ENCODE data around the gene EFHC1.

Gene EFHC1

DNA sequence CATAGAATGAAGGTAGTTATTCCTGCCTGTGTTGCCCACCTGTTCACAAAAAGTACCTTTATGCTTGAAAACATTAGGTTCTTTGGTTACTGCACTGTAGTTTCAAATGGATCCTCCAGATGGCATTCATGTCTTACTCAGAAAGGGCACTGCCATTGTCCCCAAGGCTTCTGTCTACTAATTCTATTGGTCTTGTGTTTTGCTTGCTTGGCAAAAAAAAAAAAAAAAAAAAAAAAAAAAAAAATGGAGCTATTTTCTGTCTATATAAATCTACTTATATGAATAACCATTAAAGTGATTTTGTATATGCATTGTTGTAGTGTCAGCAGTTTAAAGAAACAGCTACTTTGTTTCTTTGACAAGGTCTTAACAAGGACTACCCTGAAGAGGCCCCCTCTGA is 12.7 kb upstream of the EFHC1 start:
- POLR2A ChIA-PET, result interaction anchor here (0.6 kb wide), 1 partner anchor 265 kb away, joined by 3 read pairs; no protein-coding TSS in a partner anchor
- Histone ChIP-seq H3K4me3 (ENCODE audit: control insufficient read depth in 1 of 7, extremely low read depth in 1 of 7, insufficient read depth in 4 of 7, low read depth in 2 of 7, low read length in 6 of 7) (no peak overlapping the region), H3K9me3 (ENCODE audit: control extremely low read depth in 1 of 5, control insufficient read depth in 4 of 5, insufficient read depth in 2 of 5, low read depth in 1 of 5, low read length in 4 of 5) (no peaks in the 10 kb centered on the region), H3K27ac (ENCODE audit: insufficient read depth in 1 of 2, low read depth in 1 of 2, low read length in 2 of 2, poor library complexity in 1 of 2, severe bottlenecking in 2 of 2) (no peak overlapping the region), H3K4me1 (ENCODE audit: control extremely low read depth in 1 of 4, control insufficient read depth in 4 of 4, insufficient read depth in 4 of 4, low read length in 3 of 4) (no peaks in the 10 kb centered on the region), H3K36me3 (ENCODE audit: control insufficient read depth in 4 of 4, insufficient read depth in 4 of 4, low read length in 3 of 4) (peaks cover 6 to 27% (median 13%) of the 10 kb centered on the region in 4 experiments), H3K27me3 (replicated peaks in 2 of 5; ENCODE audit: control insufficient read depth in 4 of 5, insufficient read depth in 5 of 5, low read length in 4 of 5) (no peaks in the 10 kb centered on the region)
- CTCF ChIA-PET, result interaction anchor here (0.6 to 4.8 kb wide), 20 partner anchors 8 to 441 kb away, joined by 3 to 44 read pairs (median 4); partner anchors contain the start of gene EFHC1
- peak; percentile 72 to 89 (median 84) for DNase-seq

- no peak for DNase-seq
- Histone ChIP-seq H3K4me3 (ENCODE audit: control insufficient read depth in 1 of 7, extremely low read depth in 1 of 7, insufficient read depth in 4 of 7, low read depth in 2 of 7, low read length in 6 of 7) (no peak overlapping the region), H3K27ac (ENCODE audit: insufficient read depth in 1 of 2, low read depth in 1 of 2, low read length in 2 of 2, poor library complexity in 1 of 2, severe bottlenecking in 2 of 2) (no peak overlapping the region), H3K36me3 (ENCODE audit: control insufficient read depth in 4 of 4, insufficient read depth in 4 of 4, low read length in 3 of 4) (peaks cover 0 to 10% (median 2%) of the 10 kb centered on the region in 4 experiments), H3K27me3 (replicated peaks in 2 of 5; ENCODE audit: control insufficient read depth in 4 of 5, insufficient read depth in 5 of 5, low read length in 4 of 5) (no peaks in the 10 kb centered on the region), H3K4me1 (ENCODE audit: control extremely low read depth in 1 of 4, control insufficient read depth in 4 of 4, insufficient read depth in 4 of 4, low read length in 3 of 4) (no peaks in the 10 kb centered on the region), H3K9me3 (ENCODE audit: control extremely low read depth in 1 of 5, control insufficient read depth in 4 of 5, insufficient read depth in 2 of 5, low read depth in 1 of 5, low read length in 4 of 5) (no peaks in the 10 kb centered on the region)
- ChIA-PET POLR2A (no interaction called here), CTCF (interaction anchor here (1.1 to 2.9 kb wide), 5 partner anchors 8 to 256 kb away, joined by 5 to 20 read pairs (median 5); partner anchors contain the start of gene EFHC1)
- no CpG with 5 or more reads among the region's 1 CpG for WGBS (ENCODE audit: insufficient coverage)
These were observed 10.6 kb upstream of the EFHC1 start for GRCh38 chr6:52409499-52409898.

- no peaks in the 10 kb centered on the region for H3K36me3 ChIP-seq (ENCODE audit: control insufficient read depth in 4 of 4, insufficient read depth in 4 of 4, low read length in 3 of 4)
- no peak overlapping the region for H3K27ac ChIP-seq (ENCODE audit: insufficient read depth in 1 of 2, low read depth in 1 of 2, low read length in 2 of 2, poor library complexity in 1 of 2, severe bottlenecking in 2 of 2)
- ChIA-PET POLR2A (no interaction called here), CTCF (interaction anchor here (1.6 to 1.8 kb wide), 2 partner anchors 8 to 252 kb away, joined by 3 to 5 read pairs; no protein-coding TSS in a partner anchor)
- no peaks in the 10 kb centered on the region for H3K27me3 ChIP-seq (replicated peaks in 2 of 5; ENCODE audit: control insufficient read depth in 4 of 5, insufficient read depth in 5 of 5, low read length in 4 of 5)
- no peaks in the 10 kb centered on the region for H3K9me3 ChIP-seq (ENCODE audit: control extremely low read depth in 1 of 5, control insufficient read depth in 4 of 5, insufficient read depth in 2 of 5, low read depth in 1 of 5, low read length in 4 of 5)
- peaks cover 4 to 9% (median 6%) of the 10 kb centered on the region in 4 experiments for H3K4me1 ChIP-seq (ENCODE audit: control extremely low read depth in 1 of 4, control insufficient read depth in 4 of 4, insufficient read depth in 4 of 4, low read length in 3 of 4)
- no peak overlapping the region for H3K4me3 ChIP-seq (ENCODE audit: control insufficient read depth in 1 of 7, extremely low read depth in 1 of 7, insufficient read depth in 4 of 7, low read depth in 2 of 7, low read length in 6 of 7)
- no peak for DNase-seq
These were observed 9.2 kb upstream of the EFHC1 start for GRCh38 chr6:52410979-52411378.

- CTCF ChIA-PET, result no interaction called here
- POLR2A ChIA-PET, result no interaction called here
- H3K36me3 ChIP-seq (ENCODE audit: control insufficient read depth in 4 of 4, insufficient read depth in 4 of 4, low read length in 3 of 4), result no peaks in the 10 kb centered on the region
- peaks cover 9 to 19% (median 12%) of the 10 kb centered on the region in 4 experiments for H3K4me1 ChIP-seq (ENCODE audit: control extremely low read depth in 1 of 4, control insufficient read depth in 4 of 4, insufficient read depth in 4 of 4, low read length in 3 of 4)
- WGBS (ENCODE audit: insufficient coverage), result no CpG with 5 or more reads among the region's 4 CpGs
- DNase-seq, result no peak
- no peaks in the 10 kb centered on the region for H3K9me3 ChIP-seq (ENCODE audit: control extremely low read depth in 1 of 5, control insufficient read depth in 4 of 5, insufficient read depth in 2 of 5, low read depth in 1 of 5, low read length in 4 of 5)
- H3K27ac ChIP-seq (ENCODE audit: insufficient read depth in 1 of 2, low read depth in 1 of 2, low read length in 2 of 2, poor library complexity in 1 of 2, severe bottlenecking in 2 of 2), result no peak overlapping the region
- no peaks in the 10 kb centered on the region for H3K27me3 ChIP-seq (replicated peaks in 2 of 5; ENCODE audit: control insufficient read depth in 4 of 5, insufficient read depth in 5 of 5, low read length in 4 of 5)
- no peak overlapping the region for H3K4me3 ChIP-seq (ENCODE audit: control insufficient read depth in 1 of 7, extremely low read depth in 1 of 7, insufficient read depth in 4 of 7, low read depth in 2 of 7, low read length in 6 of 7)
These were observed 8.2 kb upstream of the EFHC1 start for GRCh38 chr6:52411911-52412310.

DNA sequence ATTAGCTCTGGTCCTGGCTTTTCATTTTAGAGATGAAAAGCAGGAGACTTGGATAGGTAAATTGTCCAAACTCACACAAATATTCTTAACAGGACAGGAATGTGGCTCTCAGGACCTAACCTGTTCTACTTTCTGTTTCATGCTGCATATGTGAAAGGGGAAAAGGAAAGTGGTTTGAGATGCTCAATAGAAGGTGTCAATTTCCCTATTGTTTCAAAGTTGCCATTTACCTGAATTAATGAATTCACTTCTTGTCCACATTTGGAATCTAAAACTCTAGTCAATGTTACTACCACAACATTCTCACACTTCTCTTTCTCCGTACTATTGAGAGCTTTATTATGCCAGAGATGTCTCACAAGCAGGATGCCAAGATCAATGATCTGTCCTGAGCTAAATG is 4.8 kb upstream of the EFHC1 start:
- Histone ChIP-seq H3K4me3 (ENCODE audit: control insufficient read depth in 1 of 7, extremely low read depth in 1 of 7, insufficient read depth in 4 of 7, low read depth in 2 of 7, low read length in 6 of 7) (no peak overlapping the region), H3K27me3 (replicated peaks in 2 of 5; ENCODE audit: control insufficient read depth in 4 of 5, insufficient read depth in 5 of 5, low read length in 4 of 5) (no peaks in the 10 kb centered on the region), H3K36me3 (ENCODE audit: control insufficient read depth in 4 of 4, insufficient read depth in 4 of 4, low read length in 3 of 4) (no peaks in the 10 kb centered on the region), H3K9me3 (ENCODE audit: control extremely low read depth in 1 of 5, control insufficient read depth in 4 of 5, insufficient read depth in 2 of 5, low read depth in 1 of 5, low read length in 4 of 5) (no peaks in the 10 kb centered on the region), H3K27ac (ENCODE audit: insufficient read depth in 1 of 2, low read depth in 1 of 2, low read length in 2 of 2, poor library complexity in 1 of 2, severe bottlenecking in 2 of 2) (no peak overlapping the region), H3K4me1 (ENCODE audit: control extremely low read depth in 1 of 4, control insufficient read depth in 4 of 4, insufficient read depth in 4 of 4, low read length in 3 of 4) (peaks cover 12 to 47% (median 21%) of the 10 kb centered on the region in 4 experiments)
- no CpG with 5 or more reads among the region's 1 CpG for WGBS (ENCODE audit: insufficient coverage)
- ChIA-PET CTCF (interaction anchor here (1.0 to 8.1 kb wide), 14 partner anchors 8 to 255 kb away, joined by 3 to 66 read pairs (median 6); partner anchors contain the start of genes MCM3 and TMEM14A), POLR2A (no interaction called here)
- DNase-seq, result no peak

- H3K27me3 ChIP-seq (replicated peaks in 2 of 5; ENCODE audit: control insufficient read depth in 4 of 5, insufficient read depth in 5 of 5, low read length in 4 of 5), result no peaks in the 10 kb centered on the region
- no peaks in the 10 kb centered on the region for H3K36me3 ChIP-seq (ENCODE audit: control insufficient read depth in 4 of 4, insufficient read depth in 4 of 4, low read length in 3 of 4)
- peak overlapping the region in 1 of 7 experiments; percentile 19 for H3K4me3 ChIP-seq (ENCODE audit: control insufficient read depth in 1 of 7, extremely low read depth in 1 of 7, insufficient read depth in 4 of 7, low read depth in 2 of 7, low read length in 6 of 7)
- H3K4me1 ChIP-seq (ENCODE audit: control extremely low read depth in 1 of 4, control insufficient read depth in 4 of 4, insufficient read depth in 4 of 4, low read length in 3 of 4), result peaks cover 12 to 54% (median 28%) of the 10 kb centered on the region in 4 experiments
- no peaks in the 10 kb centered on the region for H3K9me3 ChIP-seq (ENCODE audit: control extremely low read depth in 1 of 5, control insufficient read depth in 4 of 5, insufficient read depth in 2 of 5, low read depth in 1 of 5, low read length in 4 of 5)
- ChIA-PET CTCF (interaction anchor here (0.8 to 8.1 kb wide), 20 partner anchors 9 to 652 kb away, joined by 3 to 66 read pairs (median 5); partner anchors contain the start of genes MCM3 and TMEM14A), POLR2A (no interaction called here)
- 29% methylated on average over 3 of the region's 6 CpGs for WGBS (ENCODE audit: insufficient coverage)
- no peak overlapping the region for H3K27ac ChIP-seq (ENCODE audit: insufficient read depth in 1 of 2, low read depth in 1 of 2, low read length in 2 of 2, poor library complexity in 1 of 2, severe bottlenecking in 2 of 2)
- DNase-seq, result peak in 2 of 3 donors; percentile 60 to 66
These were observed 4.1 kb upstream of the EFHC1 start for GRCh38 chr6:52415917-52416628.

DNA sequence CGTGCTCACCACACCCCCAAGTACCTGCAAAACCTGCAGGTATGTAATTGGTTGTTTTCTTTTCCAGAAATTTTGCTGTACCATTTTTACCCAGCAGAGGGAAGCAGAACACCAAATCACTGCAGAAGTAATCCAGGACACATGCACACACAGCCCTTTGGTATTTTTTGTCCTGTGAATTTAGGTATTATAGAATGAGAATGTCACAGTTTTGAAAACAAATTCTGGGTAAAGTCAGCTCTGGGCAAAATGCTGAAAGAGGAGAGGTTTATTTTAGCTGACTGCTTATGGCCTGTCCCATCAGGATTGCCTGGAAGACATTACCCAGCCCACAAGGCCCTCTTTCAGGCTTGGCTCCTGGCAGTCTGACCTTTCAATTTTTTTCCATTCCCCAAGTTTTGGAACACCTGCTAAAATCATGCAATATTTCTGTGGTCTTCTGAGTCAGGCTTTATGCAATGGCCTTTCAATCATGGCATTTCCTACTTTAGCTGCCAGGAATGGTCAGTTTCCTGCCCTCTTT is 3.5 kb upstream of the EFHC1 start:
- Histone ChIP-seq H3K4me3 (ENCODE audit: control insufficient read depth in 1 of 7, extremely low read depth in 1 of 7, insufficient read depth in 4 of 7, low read depth in 2 of 7, low read length in 6 of 7) (no peak overlapping the region), H3K27me3 (replicated peaks in 2 of 5; ENCODE audit: control insufficient read depth in 4 of 5, insufficient read depth in 5 of 5, low read length in 4 of 5) (no peaks in the 10 kb centered on the region), H3K9me3 (ENCODE audit: control extremely low read depth in 1 of 5, control insufficient read depth in 4 of 5, insufficient read depth in 2 of 5, low read depth in 1 of 5, low read length in 4 of 5) (no peaks in the 10 kb centered on the region), H3K27ac (ENCODE audit: insufficient read depth in 1 of 2, low read depth in 1 of 2, low read length in 2 of 2, poor library complexity in 1 of 2, severe bottlenecking in 2 of 2) (no peak overlapping the region), H3K36me3 (ENCODE audit: control insufficient read depth in 4 of 4, insufficient read depth in 4 of 4, low read length in 3 of 4) (no peaks in the 10 kb centered on the region), H3K4me1 (ENCODE audit: control extremely low read depth in 1 of 4, control insufficient read depth in 4 of 4, insufficient read depth in 4 of 4, low read length in 3 of 4) (peaks cover 12 to 55% (median 29%) of the 10 kb centered on the region in 4 experiments)
- POLR2A ChIA-PET, result no interaction called here
- CTCF ChIA-PET, result interaction anchor here (0.7 to 8.1 kb wide), 21 partner anchors 8 to 652 kb away, joined by 3 to 66 read pairs (median 5); partner anchors contain the start of genes MCM3 and TMEM14A
- peak; percentile 64 to 83 (median 75) for DNase-seq
- WGBS (ENCODE audit: insufficient coverage), result no CpG with 5 or more reads among the region's 1 CpG
